Measurements from ENCODE around the gene PACSIN1. TPM values are rescaled to one million over a fixed set of nuclear protein-coding genes. Genes with fewer than 3 reads are reported as not detected.

Gene PACSIN1
- total and polyA plus RNA-seq, 10 of the 15 experiments (the other 5 are each of a cell fraction or from before 2014, with no cell fraction given): 0.50 to 9.4 (median 2.8) TPM

GRCh38 chr6:34520645-34521462 lies 55.0 kb downstream of the PACSIN1 start:
- Histone ChIP-seq H3K27me3 (replicated peaks in 1 of 2; ENCODE audit: control insufficient read depth in 2 of 2, insufficient read depth in 2 of 2, low read length in 1 of 2) (no peaks in the 10 kb centered on the region; a peak in 1 of 4 replicates), H3K79me2 (ENCODE audit: control insufficient read depth, insufficient read depth, low read length) (no peaks in the 10 kb centered on the region), H3K9ac (ENCODE audit: control insufficient read depth, insufficient read depth, low read length) (no peak overlapping the region), H3K36me3 (ENCODE audit: control insufficient read depth in 2 of 2, insufficient read depth in 2 of 2, low read length in 1 of 2) (no peaks in the 10 kb centered on the region), H3K9me3 (replicated peaks; ENCODE audit: control insufficient read depth, insufficient read depth, low read length) (no peaks in the 10 kb centered on the region), H3K4me3 (no peak overlapping the region), H3K4me2 (ENCODE audit: control insufficient read depth, insufficient read depth) (no peak overlapping the region), H2AFZ (ENCODE audit: control insufficient read depth, low read depth, low read length) (no peak overlapping the region), H4K20me1 (ENCODE audit: control insufficient read depth, insufficient read depth) (no peaks in the 10 kb centered on the region), H3K4me1 (ENCODE audit: control insufficient read depth, insufficient read depth, low read length) (no peaks in the 10 kb centered on the region), H3K27ac (ENCODE audit: control insufficient read depth, insufficient read depth) (no peak overlapping the region)
- 59% methylated on average over 20 of the region's 24 CpGs for WGBS (ENCODE audit: insufficient coverage, insufficient replicate concordance, low lambda C conversion rate, missing lambda C conversion rate)
- no peak for FAIRE-seq
- intact Hi-C loops (cut with micrococcal nuclease; ENCODE audit: unreplicated experiment) (no loop called here), in situ Hi-C loops (cut with MboI) (no loop called here)
- RAD21 ChIA-PET (ENCODE audit: unreplicated experiment): no interaction called here
- no peak for ATAC-seq
- POLR2A ChIA-PET: no interaction called here
- no peak for DNase-seq (ENCODE audit: low read depth, low spot score)
- CTCF ChIA-PET: no interaction called here
- TF ChIP-seq DPF2 (IDR thresholded peaks at IDR 0.05) (no peak), PKNOX1 (IDR thresholded peaks at IDR 0.05) (no peak), ZNF24 (IDR thresholded peaks at IDR 0.05) (no peak), SMAD5 (IDR thresholded peaks at IDR 0.05; ENCODE audit: low read depth) (no peak), ZSCAN29 (IDR thresholded peaks at IDR 0.05) (no peak), JUNB (IDR thresholded peaks at IDR 0.05) (no peak)
- no TSS peak for BruUV-seq (replicated peaks)
- SMC1A ChIA-PET (ENCODE audit: uncharacterized antibody, unreplicated experiment): no interaction called here

Data from GM12878 (cell line).